Astrocyte (in vitro differentiated cells and primary cell): Measurements from ENCODE around the gene KRCC1. TPM values are rescaled to one million over a fixed set of nuclear protein-coding genes. Genes with fewer than 3 reads are reported as not detected.
A peak's percentile ranks its signal among the peaks of the same experiment; 100 is the strongest.

Experiments used
- DNase-seq: peaks from one replicate; pipeline ENCODE4 v3.0.0-alpha.2; 2010; ENCODE audit warnings: low read depth
- FAIRE-seq: peaks from 2 replicates; lab custom pipeline; 2011; peaks lifted over from hg19 to GRCh38; lab: Jason Lieb, UNC
- H2AFZ ChIP-seq: 2 replicates; pipeline ENCODE4 v1.6.0; 2012; ENCODE audit warnings: low read depth, low read length, inconsistent platforms
- H3K27ac ChIP-seq: 2 replicates; pipeline ENCODE4 v1.5.1; 2011; ENCODE audit warnings: low read depth, low read length, inconsistent platforms
- H3K27me3 ChIP-seq: 2 replicates; pipeline ENCODE4 v1.6.0; 2011; ENCODE audit warnings: low read length, inconsistent platforms; ENCODE audit not compliant: insufficient read depth
- H3K36me3 ChIP-seq: 2 replicates; pipeline ENCODE4 v1.5.1; 2011; ENCODE audit warnings: low read length, inconsistent platforms; ENCODE audit not compliant: insufficient read depth
- H3K4me1 ChIP-seq: 2 replicates; pipeline ENCODE4 v1.5.1; 2011; ENCODE audit warnings: low read length, inconsistent platforms; ENCODE audit not compliant: insufficient read depth
- H3K4me2 ChIP-seq: 2 replicates; pipeline ENCODE4 v1.6.0; 2012; ENCODE audit warnings: low read length, inconsistent platforms
- H3K4me3 ChIP-seq: 2 replicates; pipeline ENCODE4 v1.5.1; 2011; ENCODE audit warnings: low read depth, mild to moderate bottlenecking, low read length, inconsistent platforms; ENCODE audit not compliant: insufficient read depth
- H3K79me2 ChIP-seq: 2 replicates; pipeline ENCODE4 v1.6.0; 2012; ENCODE audit warnings: mild to moderate bottlenecking, low read length, inconsistent platforms; ENCODE audit not compliant: insufficient read depth
- H3K9ac ChIP-seq: 2 replicates; pipeline ENCODE4 v1.6.0; 2012; ENCODE audit warnings: mild to moderate bottlenecking, low read length, inconsistent platforms
- H3K9me3 ChIP-seq: 2 replicates; pipeline ENCODE4 v1.5.1; 2012; ENCODE audit warnings: low read depth, mild to moderate bottlenecking, low read length, inconsistent platforms; ENCODE audit not compliant: insufficient read depth
- H4K20me1 ChIP-seq: 2 replicates; pipeline ENCODE4 v1.6.0; 2012; ENCODE audit warnings: low read length, inconsistent platforms; ENCODE audit not compliant: insufficient read depth
- H3K27ac Mint-ChIP-seq: one replicate; pipeline ENCODE4 v1.8.0; 2021; ENCODE audit warnings: mild to moderate bottlenecking, mixed read lengths; ENCODE audit not compliant: unreplicated experiment
- H3K27me3 Mint-ChIP-seq: one replicate; pipeline ENCODE4 v1.8.0; 2021; ENCODE audit warnings: low read depth, mixed read lengths; ENCODE audit not compliant: unreplicated experiment
- H3K36me3 Mint-ChIP-seq: one replicate; pipeline ENCODE4 v1.8.0; 2021; ENCODE audit warnings: low read depth, mixed read lengths; ENCODE audit not compliant: unreplicated experiment
- H3K4me1 Mint-ChIP-seq: one replicate; pipeline ENCODE4 v1.8.0; 2021; ENCODE audit warnings: low read depth, mixed read lengths; ENCODE audit not compliant: unreplicated experiment
- H3K4me3 Mint-ChIP-seq: one replicate; pipeline ENCODE4 v1.8.0; 2021; ENCODE audit warnings: mild to moderate bottlenecking, moderate library complexity, mixed read lengths; ENCODE audit not compliant: unreplicated experiment
- H3K9me3 Mint-ChIP-seq: one replicate; pipeline ENCODE4 v1.8.0; 2021; ENCODE audit warnings: mild to moderate bottlenecking, mixed read lengths; ENCODE audit not compliant: unreplicated experiment
- CTCF ChIP-seq: IDR thresholded peaks from 2 replicates; pipeline ENCODE4 v1.5.1; 2011; ENCODE audit warnings: low read depth, mild to moderate bottlenecking, inconsistent platforms, low read length, moderate library complexity; ENCODE audit not compliant: insufficient read depth
- EZH2 ChIP-seq: IDR thresholded peaks from 2 replicates; pipeline ENCODE4 v1.6.1; 2012; ENCODE audit warnings: mild to moderate bottlenecking, low read length, inconsistent platforms; ENCODE audit not compliant: insufficient read depth
- total RNA-seq: library from RNA; stranded (reverse); gene quantifications from 2 replicates; pipeline ENCODE4 v1.2.1, GENCODE V29; 2021

Gene KRCC1
- total RNA-seq, 1 donor from 2014 or later: 17.7 TPM

GRCh38 chr2:88057437-88057844 lies 1.9 kb upstream of the KRCC1 start:
- H4K20me1 ChIP-seq: peaks cover 5% of the 10 kb centered on the region
- H3K27ac Mint-ChIP-seq: no peak overlapping the region
- no peak for DNase-seq
- peaks cover 18% of the 10 kb centered on the region for H3K4me1 Mint-ChIP-seq
- H3K4me3 ChIP-seq: no peak overlapping the region
- H3K79me2 ChIP-seq: peaks cover 39% of the 10 kb centered on the region
- no peak overlapping the region for H3K4me3 Mint-ChIP-seq
- no peak overlapping the region for H3K4me2 ChIP-seq
- peaks cover 17% of the 10 kb centered on the region for H3K4me1 ChIP-seq
- peak overlapping the region; percentile 36 for H2AFZ ChIP-seq
- H3K36me3 ChIP-seq: no peaks in the 10 kb centered on the region
- no peaks in the 10 kb centered on the region for H3K27me3 ChIP-seq
- H3K36me3 Mint-ChIP-seq: peaks cover 4% of the 10 kb centered on the region
- H3K9ac ChIP-seq: no peak overlapping the region
- H3K9me3 ChIP-seq: no peaks in the 10 kb centered on the region
- no peaks in the 10 kb centered on the region for H3K9me3 Mint-ChIP-seq
- H3K27ac ChIP-seq: no peak overlapping the region
- TF ChIP-seq EZH2 (no peak), CTCF (no peak)
- H3K27me3 Mint-ChIP-seq: no peaks in the 10 kb centered on the region
- FAIRE-seq: no peak

GRCh38 chr2:88054782-88055370 lies 707 bp downstream of the KRCC1 start:
- H2AFZ ChIP-seq: peak overlapping the region; percentile 84
- peaks cover 5% of the 10 kb centered on the region for H4K20me1 ChIP-seq
- peaks cover 4% of the 10 kb centered on the region for H3K36me3 Mint-ChIP-seq
- H3K4me1 Mint-ChIP-seq: peaks cover 18% of the 10 kb centered on the region
- H3K27me3 ChIP-seq: no peaks in the 10 kb centered on the region
- no peaks in the 10 kb centered on the region for H3K9me3 Mint-ChIP-seq
- H3K27me3 Mint-ChIP-seq: no peaks in the 10 kb centered on the region
- H3K9me3 ChIP-seq: no peaks in the 10 kb centered on the region
- peaks cover 56% of the 10 kb centered on the region for H3K79me2 ChIP-seq
- H3K36me3 ChIP-seq: no peaks in the 10 kb centered on the region
- no peak for TF ChIP-seq EZH2
- TF ChIP-seq CTCF: no peak
- H3K4me3 ChIP-seq: peak overlapping the region; percentile 83
- H3K9ac ChIP-seq: peak overlapping the region; percentile 97
- peak overlapping the region; percentile 91 for H3K4me2 ChIP-seq
- peak overlapping the region; percentile 91 for H3K27ac ChIP-seq
- H3K4me1 ChIP-seq: peaks cover 17% of the 10 kb centered on the region
- H3K4me3 Mint-ChIP-seq: peak overlapping the region; percentile 96
- no peak for FAIRE-seq
- DNase-seq: peak; percentile 21
- peak overlapping the region; percentile 97 for H3K27ac Mint-ChIP-seq
